Measurements from ENCODE around the gene MAN2B1. TPM values are rescaled to one million over a fixed set of nuclear protein-coding genes. Genes with fewer than 3 reads are reported as not detected.

MAN2B1 gene
- 16.4 to 20.7 TPM (median 17.5 TPM) in 5 replicates for total RNA-seq (2022; extraction: Qiagen RNA extraction; ENCODE audit: low read depth)

DNA sequence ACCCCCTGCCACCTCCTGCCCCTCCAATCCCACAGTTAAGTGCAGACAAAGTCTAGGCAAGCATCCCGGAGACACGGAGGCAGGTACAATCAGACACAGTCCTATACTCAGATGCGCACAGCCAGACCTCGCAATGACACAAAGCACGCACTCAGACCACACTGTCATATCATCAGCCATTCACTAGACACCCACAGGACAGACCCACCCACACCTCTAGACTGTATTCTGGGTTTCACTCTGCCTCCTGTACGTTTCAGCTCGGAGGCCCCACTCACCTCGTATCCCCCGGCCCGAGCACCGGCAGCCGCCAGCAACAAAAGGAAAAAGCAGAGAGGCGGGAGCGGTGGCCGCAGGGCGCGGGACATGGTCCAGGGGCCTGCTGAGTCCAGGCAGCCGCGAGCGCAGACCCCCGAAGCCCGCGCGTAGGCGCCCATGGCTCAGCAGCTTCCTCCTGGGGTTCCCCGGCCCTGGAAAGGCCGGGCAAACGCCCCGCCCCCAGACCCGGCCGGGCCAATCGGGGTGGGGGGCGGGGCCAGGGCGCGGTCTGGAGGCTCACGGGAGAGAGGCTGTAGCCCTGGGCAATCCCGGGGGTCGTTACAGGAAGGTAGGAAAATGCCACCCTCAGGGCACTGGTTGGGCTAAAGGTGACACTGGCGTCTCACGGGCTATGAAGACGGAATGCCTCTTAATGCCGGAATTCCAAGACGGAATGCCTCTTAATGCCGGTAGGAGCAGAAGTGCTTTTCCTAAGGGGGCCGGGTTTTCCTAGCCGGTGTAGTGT is at the start of gene MAN2B1, which contains the start of gene WDR83:
Gene MAN2B1 (minus strand): TSS at position 478 of the 784 bp plus-strand sequence. CDS start 41 bp downstream, at position 437.
Gene WDR83 (plus strand): TSS at position 543 of the 784 bp plus-strand sequence. CDS start 2,984 bp downstream, outside the sequence.

DNA sequence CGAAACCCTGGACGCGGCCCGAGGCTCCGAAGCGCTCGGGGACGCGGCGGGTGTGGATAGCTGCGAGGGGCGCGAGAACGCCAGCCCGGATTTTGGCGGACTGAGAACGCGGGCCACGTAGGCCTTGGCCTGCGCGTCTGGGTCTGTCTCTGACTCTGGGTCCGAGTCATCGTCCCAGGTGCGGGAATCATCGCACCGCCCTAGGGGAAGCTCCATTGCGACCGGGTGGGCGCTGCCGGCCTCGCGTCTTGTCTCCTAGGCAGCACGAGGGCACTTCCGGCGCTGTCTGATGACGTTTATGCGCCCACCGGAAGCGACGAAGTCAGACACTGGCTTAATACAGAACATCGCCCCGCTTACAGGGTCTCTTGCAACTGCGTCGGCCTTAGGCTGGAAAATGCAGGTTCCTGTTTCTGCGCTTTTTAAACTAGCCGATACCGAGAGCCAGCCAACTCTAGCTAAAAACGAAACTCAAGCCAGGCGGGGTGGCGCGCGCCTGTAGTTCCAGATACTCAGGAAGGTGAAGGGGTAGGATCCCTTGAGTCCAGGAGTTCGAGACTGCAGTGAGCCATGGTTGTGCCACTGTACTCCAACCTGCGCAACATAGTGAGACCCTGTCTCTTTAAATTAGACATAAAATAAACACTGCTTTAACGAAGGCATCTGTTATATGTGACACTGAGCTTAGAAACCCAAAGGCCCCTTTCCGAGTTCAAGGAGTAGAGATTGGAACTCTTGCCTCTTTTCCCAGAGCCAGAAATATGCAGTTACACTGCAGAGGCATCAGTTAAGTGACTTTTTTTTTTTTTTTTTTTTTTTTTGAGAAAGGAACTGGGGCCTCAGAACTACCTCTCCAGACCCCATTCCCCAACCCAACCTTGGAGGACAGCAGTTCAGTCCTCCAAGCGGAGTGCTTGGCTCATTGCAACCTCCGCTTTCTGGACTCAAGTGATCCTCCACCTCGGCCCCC is 30.1 kb upstream of the MAN2B1 start, which contains the start of gene FBXW9:
Gene FBXW9 (minus strand): TSS at position 266 of the 970 bp plus-strand sequence. CDS start 50 bp downstream, at position 216.

DNA sequence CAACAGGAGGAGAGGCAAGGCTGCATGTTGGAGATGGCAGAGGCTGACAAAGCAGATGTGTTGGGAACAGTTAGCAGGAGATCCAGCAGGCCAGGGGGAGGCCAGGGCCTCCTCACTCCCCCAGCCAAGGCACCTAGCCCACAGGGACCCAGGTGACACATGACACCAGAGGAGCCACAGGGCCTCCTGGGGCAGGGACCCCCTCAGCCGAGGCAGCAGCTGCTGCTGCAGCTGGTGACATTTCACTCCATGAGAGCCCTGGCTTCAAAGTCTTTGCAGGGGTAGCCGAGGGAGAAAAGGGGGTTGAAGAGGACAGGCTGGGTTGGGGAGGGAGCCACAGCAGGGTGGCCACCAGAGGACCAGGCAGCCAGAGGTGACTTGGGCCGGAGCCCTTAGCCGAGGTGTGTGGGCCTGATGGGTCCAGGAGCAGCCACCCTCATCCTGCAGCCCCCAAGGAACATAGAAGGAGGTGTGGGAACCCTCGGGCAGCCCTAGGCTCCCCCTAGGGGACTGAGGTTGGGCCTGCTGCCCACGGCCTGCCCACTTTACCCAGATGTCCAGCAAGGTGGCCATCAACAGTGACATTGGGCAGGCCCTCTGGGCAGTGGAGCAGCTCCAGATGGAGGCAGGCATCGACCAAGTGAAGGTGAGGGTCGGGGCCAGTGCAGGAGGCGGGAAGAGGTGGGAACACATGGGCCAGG is 21.1 kb upstream of the MAN2B1 start, which contains the start of gene GNG14:
Gene GNG14 (plus strand): TSS at position 503 of the 701 bp plus-strand sequence. CDS start 51 bp downstream, at position 554.

DNA sequence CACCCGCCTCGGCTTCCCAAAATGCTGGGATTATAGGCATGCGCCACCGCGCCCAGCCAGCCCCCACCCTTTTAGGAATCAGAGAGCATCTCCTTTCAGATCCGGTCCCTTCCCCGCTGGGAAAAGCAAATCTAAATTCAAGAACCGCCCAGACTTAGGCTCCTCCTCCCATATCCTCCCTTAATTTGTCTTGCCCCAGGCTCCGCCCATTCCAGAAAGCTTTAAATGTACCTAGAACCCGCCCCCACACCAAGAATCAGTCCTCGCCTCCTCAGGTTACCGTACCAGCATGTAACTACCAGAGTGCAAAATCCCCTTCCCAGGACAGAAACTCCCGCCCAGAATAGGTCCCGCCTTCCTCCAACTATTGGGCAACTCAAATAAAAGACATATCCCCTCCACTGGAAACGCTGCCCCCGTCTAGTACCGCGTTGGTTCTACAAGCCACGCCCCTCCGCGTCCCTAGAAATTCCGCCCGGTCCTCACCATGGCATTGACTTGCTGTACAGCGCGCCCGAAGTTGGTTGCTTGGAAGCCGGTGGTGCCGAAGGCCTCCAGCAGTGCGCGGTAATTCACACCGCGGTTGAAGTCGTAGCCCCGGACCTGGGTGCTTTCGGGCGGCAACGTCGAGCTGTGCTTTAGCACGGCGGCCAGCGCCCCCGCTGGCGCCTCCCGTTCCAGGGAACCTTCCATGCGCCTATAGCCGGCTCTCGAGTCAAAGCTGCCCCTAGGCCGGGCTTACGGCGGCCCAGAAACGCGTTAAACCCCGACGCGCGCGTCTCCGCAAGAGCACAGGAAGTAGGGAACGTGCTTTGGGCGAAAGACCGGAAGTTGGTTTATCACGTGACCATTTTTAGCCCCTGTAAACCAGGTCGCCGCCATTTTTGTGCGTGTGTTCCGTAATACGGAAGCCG is 14.8 kb upstream of the MAN2B1 start, which contains the start of gene DHPS:
Gene DHPS (minus strand): TSS at position 807 of the 914 bp plus-strand sequence. CDS start 114 bp downstream, at position 693.

DNA sequence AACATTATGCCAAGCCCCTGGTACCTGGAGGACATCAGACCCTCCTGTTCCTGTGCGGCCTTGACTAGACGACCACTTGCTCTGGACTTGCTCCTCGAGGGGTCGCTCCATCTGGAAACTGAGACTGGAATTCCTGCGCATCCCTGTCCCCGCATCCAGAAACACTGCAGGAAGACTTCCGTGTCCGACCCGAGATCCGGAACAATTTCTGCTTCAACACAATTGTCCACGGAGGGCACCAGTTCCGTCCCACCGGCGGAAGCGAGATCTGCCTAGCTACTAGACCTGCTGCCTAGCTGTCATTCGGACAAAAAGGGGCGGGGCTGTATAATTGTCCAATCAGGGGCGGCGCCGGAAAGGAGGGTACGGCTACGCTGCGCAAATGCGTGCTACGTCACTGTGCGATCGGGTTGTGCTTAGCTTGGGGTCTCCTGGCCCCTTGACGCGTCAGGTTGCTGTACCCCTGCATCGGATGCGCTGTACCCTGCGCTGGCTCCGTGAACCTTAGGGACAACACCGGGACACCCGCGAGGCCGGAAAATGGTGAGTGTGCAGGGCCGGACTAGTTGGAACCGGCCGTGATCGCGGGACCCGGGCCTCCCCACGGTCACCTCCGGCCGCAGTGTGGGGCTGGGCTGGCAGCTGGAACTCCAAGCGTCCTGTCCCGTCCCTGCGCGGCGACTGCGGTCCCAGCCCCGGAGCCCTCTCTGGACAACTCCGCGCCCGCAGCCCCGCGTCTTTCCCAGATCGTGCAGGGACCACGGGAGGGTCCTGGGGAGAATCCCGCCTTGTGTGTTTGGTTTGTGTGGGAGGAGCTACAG is 55.8 kb downstream of the MAN2B1 start, which contains the start of the genes ZNF490 and ZNF791:
Gene ZNF490 (minus strand): TSS at position 274 of the 821 bp plus-strand sequence. CDS start 133 bp downstream, at position 141.
Gene ZNF791 (plus strand): TSS at position 381 of the 821 bp plus-strand sequence. CDS start 160 bp downstream, at position 541.

Other genes starting within 250 kb of the MAN2B1 start
- 0.78 to 1.5 TPM (median 1.0 TPM) in 5 replicates for gene ZNF443, start 225.7 kb downstream of the MAN2B1 start, total RNA-seq (2022; extraction: Qiagen RNA extraction; ENCODE audit: low read depth)
- 0.04 TPM in 1 of 5 replicates, not detected in the others for gene ZNF709, start 181.9 kb downstream of the MAN2B1 start, total RNA-seq (2022; extraction: Qiagen RNA extraction; ENCODE audit: low read depth)
- gene ZNF564, start 115.3 kb downstream of the MAN2B1 start, total RNA-seq (2022; extraction: Qiagen RNA extraction; ENCODE audit: low read depth) = 1.6 to 2.4 TPM (median 1.7 TPM) in 5 replicates
- gene ZNF490, start 55.9 kb downstream of the MAN2B1 start, total RNA-seq (2022; extraction: Qiagen RNA extraction; ENCODE audit: low read depth) = 0.55 to 0.78 TPM (median 0.62 TPM) in 5 replicates
- 4.2 to 7.9 TPM (median 5.0 TPM) in 5 replicates for gene ZNF791, start 55.8 kb downstream of the MAN2B1 start, total RNA-seq (2022; extraction: Qiagen RNA extraction; ENCODE audit: low read depth)
- 7.6 to 13.8 TPM (median 10.8 TPM) in 5 replicates for gene WDR83, start 65 bp upstream of the MAN2B1 start, total RNA-seq (2022; extraction: Qiagen RNA extraction; ENCODE audit: low read depth)
- gene DHPS, start 15.1 kb upstream of the MAN2B1 start, total RNA-seq (2022; extraction: Qiagen RNA extraction; ENCODE audit: low read depth) = 42.7 to 54.1 TPM (median 50.9 TPM) in 5 replicates
- gene GNG14, start 21.3 kb upstream of the MAN2B1 start, total RNA-seq (2022; extraction: Qiagen RNA extraction; ENCODE audit: low read depth) = not detected in 5 replicates
- 9.4 to 13.1 TPM (median 11.1 TPM) in 5 replicates for gene FBXW9, start 29.9 kb upstream of the MAN2B1 start, total RNA-seq (2022; extraction: Qiagen RNA extraction; ENCODE audit: low read depth)
- gene TNPO2, start 57.2 kb upstream of the MAN2B1 start, total RNA-seq (2022; extraction: Qiagen RNA extraction; ENCODE audit: low read depth) = 26.5 to 38.1 TPM (median 34.8 TPM) in 5 replicates
- gene TRIR, start 67.9 kb upstream of the MAN2B1 start, total RNA-seq (2022; extraction: Qiagen RNA extraction; ENCODE audit: low read depth) = 154 to 217 TPM (median 198 TPM) in 5 replicates
- 66.0 to 99.1 TPM (median 96.6 TPM) in 5 replicates for gene GET3, start 70.8 kb upstream of the MAN2B1 start, total RNA-seq (2022; extraction: Qiagen RNA extraction; ENCODE audit: low read depth)
- 0.05 to 0.10 TPM (median 0.08 TPM) in 3 of 5 replicates, not detected in the others for gene BEST2, start 85.0 kb upstream of the MAN2B1 start, total RNA-seq (2022; extraction: Qiagen RNA extraction; ENCODE audit: low read depth)
- 9.1 to 13.2 TPM (median 10.1 TPM) in 5 replicates for gene HOOK2, start 108.8 kb upstream of the MAN2B1 start, total RNA-seq (2022; extraction: Qiagen RNA extraction; ENCODE audit: low read depth)
- gene JUNB, start 124.7 kb upstream of the MAN2B1 start, total RNA-seq (2022; extraction: Qiagen RNA extraction; ENCODE audit: low read depth) = 80.8 to 152 TPM (median 131 TPM) in 5 replicates
- 0.41 to 0.94 TPM (median 0.74 TPM) in 5 replicates for gene PRDX2, start 135.1 kb upstream of the MAN2B1 start, total RNA-seq (2022; extraction: Qiagen RNA extraction; ENCODE audit: low read depth)
- gene THSD8, start 135.3 kb upstream of the MAN2B1 start, total RNA-seq (2022; extraction: Qiagen RNA extraction; ENCODE audit: low read depth) = 8.2 to 20.2 TPM (median 11.8 TPM) in 4 of 5 replicates, not detected in the other
- 26.5 to 49.9 TPM (median 42.8 TPM) in 5 replicates for gene RNASEH2A, start 139.8 kb upstream of the MAN2B1 start, total RNA-seq (2022; extraction: Qiagen RNA extraction; ENCODE audit: low read depth)
- 0.10 to 0.77 TPM (median 0.27 TPM) in 4 of 5 replicates, not detected in the other for gene RTBDN, start 167.8 kb upstream of the MAN2B1 start, total RNA-seq (2022; extraction: Qiagen RNA extraction; ENCODE audit: low read depth)
- 1.0 to 3.0 TPM (median 1.9 TPM) in 5 replicates for gene MAST1, start 171.8 kb upstream of the MAN2B1 start, total RNA-seq (2022; extraction: Qiagen RNA extraction; ENCODE audit: low read depth)
- gene DNASE2, start 214.7 kb upstream of the MAN2B1 start, total RNA-seq (2022; extraction: Qiagen RNA extraction; ENCODE audit: low read depth) = 26.4 to 33.8 TPM (median 31.6 TPM) in 5 replicates
- gene KLF1, start 220.5 kb upstream of the MAN2B1 start, total RNA-seq (2022; extraction: Qiagen RNA extraction; ENCODE audit: low read depth) = 0.08 TPM in 1 of 5 replicates, not detected in the others
- gene GCDH, start 224.4 kb upstream of the MAN2B1 start, total RNA-seq (2022; extraction: Qiagen RNA extraction; ENCODE audit: low read depth) = 8.9 to 12.5 TPM (median 9.9 TPM) in 5 replicates

Data from A549 treated with CpdA at 1 μM for 4 hours (cell line).